ENCODE measurements around the gene LONP2.
"Not testable (repeated sequence)": the region's sequence is repeated elsewhere in the genome, so short reads cannot be mapped to it uniquely, and the experiment has no call there.

LONP2 gene

DNA sequence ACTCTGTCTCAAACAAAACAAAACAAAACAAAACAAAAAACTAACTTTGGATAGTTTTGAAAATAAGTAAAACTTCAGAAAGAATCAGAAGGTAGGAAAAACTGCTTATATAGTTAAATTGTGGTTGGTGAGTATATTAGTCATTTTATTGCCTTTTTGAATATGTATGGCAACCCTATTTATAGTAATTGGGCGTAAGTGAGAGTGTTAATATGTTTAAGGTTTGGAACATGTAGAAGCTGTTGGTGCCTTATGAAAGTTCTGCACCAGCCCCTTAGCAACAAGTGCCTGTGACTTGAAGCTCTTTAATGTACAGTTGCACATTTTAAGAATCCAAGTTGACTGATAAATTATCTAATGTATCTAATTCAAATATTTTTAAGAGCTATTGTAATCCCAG is 50.6 kb downstream of the LONP2 start:
- DNase-seq, result no peak

DNA sequence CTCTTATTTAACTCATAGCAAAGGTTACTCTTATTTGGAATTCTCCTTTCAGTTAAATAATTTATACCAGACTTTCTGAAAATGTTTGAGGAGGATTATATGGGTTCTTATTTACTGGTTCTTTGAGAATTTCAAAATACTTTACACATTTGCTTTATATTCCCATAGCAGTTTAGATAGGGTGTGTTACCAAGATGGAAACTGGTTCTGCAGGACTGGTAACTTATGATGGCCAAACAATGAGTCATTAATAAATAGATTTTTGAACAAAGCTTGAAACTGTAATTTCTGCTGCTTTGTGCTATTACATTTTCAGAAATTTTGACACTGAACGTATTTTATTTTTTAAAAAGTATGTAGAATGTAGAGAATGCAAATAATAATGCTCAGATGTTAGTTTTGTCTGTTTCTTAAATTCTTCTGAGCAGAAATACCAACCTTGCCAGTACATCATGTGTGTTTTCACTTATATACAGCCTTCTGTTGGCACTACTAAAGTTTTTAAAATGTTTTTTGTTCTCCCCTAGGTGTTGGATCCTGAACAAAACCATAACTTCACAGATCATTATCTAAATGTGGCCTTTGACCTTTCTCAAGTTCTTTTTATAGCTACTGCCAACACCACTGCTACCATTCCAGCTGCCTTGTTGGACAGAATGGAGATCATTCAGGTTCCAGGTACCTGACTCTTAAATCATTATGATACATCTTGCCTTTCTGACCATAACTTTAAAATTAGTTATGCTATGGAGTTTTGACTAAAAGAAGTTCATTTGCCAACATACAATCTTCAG is 51.6 kb downstream of the LONP2 start:
- no peak for DNase-seq

DNA sequence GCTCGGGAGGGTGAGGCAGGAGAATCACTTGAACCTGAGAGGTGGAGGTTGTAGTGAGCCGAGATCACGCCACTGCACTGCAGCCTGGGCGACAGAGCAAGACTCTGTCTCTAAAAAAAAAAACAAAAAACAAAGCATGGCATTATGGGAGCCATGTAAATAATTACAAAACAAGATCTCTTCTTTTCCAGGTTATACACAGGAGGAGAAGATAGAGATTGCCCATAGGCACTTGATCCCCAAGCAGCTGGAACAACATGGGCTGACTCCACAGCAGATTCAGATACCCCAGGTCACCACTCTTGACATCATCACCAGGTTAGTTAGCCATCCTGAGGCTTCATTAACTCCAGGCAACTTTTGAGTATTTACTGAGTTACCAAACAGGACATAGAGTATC is 55.4 kb downstream of the LONP2 start:
- DNase-seq, result no peak

DNA sequence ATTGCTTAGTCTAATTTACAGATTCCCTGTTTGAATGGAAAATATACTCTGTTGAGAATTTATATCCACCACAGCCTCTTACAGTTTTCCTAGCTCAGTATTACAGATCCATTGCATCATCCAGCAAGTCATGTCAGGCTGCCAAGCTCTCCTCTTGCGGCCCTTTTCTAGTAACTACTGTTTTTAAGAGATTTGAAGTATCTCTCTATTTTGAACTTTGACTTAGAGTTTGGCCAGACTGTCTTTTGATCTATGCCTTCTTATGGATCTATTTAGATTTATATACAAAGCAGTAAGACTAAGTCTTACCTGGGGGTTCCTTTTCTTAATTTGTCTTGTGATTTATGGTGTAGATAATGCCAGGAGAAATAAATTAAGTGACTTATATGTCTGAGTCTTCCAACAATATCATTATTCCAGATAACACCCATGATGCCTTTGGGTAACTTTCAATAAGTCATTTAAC is 56.3 kb downstream of the LONP2 start:
- DNase-seq, result no peak

DNA sequence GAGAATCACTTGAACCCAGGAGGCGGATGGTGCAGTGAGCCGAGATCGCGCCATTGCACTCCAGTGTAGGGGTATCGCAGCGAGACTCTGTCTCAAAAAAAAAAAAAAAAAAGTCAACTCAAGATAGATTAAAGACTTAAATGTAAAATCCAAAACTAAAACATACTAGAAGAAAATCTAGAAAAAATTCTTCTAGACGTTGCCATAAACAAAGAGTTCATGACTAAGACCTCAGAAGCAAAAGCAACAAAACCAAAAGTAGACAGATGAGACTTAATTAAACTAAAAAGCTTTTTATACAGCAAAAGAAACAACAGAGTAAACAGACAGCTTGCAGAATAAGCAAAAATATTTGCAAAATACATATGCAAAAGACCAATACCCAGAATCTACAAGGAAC is 64.4 kb downstream of the LONP2 start:
- DNase-seq, result no peak

DNA sequence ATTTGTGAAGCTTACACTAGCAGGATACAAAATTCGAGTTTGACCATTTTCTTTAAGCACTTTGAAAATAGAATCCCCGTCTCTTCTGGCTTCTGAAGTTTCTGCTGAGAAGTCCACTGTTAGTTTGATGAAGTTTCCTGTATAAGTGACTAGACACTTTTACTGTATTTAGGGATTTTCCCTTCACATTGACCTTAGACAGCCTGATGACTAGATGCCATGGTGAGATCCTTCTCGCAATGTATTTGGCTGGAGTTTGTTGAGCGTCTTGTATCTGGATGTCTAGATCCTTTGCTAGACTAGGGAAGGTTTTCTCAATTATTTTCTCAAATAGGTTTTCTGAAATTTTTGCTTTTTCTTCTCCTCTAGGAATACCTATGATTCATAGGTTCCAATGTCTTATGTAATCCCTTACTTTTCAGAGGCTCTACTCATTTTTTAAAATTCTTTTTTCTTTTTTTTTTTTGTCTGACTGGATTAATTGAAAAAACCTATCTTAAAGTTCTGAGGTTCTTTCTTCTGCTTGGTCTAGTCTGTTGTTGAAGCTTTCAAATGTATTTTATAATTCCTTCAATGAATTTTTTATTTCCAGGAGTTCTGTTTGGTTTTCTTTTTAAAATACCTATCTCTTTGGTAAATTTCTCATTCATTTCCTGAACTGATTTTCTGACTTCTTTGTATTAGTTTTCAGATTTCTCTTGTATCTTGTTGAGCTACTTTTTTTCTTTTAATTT is 67.0 kb downstream of the LONP2 start:
- DNase-seq, result no peak

DNA sequence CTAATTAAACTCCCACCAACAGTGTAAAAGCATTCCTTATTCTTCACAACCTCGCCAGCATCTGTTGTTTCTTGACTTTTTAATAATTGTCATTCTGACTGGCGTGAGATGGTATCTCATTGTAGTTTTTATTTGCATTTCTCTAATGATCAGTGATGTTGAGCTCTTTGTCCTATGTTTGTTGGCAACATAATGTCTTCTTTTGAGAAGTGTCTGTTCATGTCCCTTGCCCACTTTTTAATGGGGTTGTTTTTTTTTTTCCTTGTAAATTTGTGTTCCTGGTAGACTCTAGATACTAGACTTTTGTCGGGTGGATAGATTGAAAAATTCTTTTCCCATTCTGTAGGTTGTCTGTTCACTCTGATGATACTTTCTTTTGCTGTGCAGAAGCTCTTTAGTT is 69.8 kb downstream of the LONP2 start:
- DNase-seq, result not testable (repeated sequence)

DNA sequence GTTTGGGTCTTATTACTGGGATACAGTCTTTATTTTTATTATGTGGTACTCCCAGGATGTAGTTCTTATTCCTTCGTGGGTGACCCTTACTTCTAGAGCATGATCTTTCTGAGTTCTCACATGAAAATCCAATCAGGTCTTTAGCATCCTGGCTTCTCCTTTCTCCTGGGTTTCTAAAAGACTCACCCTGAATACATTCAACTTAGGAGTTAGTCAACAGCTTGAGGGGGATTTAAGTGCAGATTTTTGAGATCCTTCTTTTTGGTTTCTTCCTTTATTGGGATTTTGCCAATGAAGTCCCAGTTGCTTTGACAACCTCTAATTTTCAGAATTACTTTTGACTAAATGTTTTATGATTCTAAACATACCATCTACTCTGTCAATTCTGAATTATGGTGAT is 72.9 kb downstream of the LONP2 start:
- no peak for DNase-seq

DNA sequence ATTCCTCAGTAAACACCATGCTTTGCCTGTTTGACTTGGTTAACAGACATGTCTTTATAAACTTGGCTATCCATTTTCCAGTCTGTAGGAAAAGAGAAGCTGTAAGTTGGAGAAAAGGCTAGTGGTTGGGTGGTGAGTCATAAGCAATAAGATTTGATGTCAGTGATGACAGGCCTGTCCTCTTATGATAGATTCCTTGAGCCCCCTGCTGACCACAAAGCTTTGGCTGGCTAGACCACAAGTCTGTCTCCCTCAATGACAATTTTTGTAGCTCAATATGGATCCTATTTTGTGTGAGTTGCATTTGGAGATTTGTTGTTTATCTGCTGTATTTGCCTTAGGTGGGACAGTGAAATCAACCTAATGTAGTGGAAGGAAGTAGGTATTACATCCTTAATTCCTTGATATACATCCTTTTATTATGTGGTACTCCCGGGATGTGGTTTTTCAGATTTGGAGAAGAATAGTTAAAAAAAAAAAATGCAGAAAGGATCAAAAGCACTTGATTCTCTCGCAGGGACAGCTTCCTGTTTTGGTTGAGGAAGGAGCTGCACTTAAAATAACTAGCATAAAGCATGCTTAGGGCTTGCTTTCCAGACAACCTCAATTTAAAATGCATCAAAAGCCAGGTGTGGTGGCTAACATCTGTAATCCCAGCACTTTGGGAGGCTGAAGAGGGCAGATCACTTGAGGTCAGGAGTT is 73.7 kb downstream of the LONP2 start:
- no peak for DNase-seq

DNA sequence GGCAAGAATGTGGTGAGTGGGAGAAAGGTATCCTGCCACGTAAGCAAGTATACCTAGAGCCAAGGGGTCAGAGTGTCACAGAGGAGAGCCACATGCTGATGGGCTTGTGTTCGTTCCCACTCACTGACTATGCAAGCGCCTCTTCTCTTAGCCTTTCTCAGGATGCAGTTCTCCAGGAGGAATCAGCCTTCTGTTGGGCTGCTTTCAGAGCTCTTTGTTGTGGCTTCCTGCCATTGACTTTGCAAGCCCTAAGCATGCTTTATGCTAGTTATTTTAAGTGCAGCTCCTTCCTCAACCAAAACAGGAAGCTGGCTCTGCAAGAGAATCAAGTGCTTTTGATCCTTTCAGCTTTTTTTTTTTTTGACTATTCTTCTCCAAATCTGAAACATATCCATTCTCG is 74.5 kb downstream of the LONP2 start:
- DNase-seq, result peak; percentile 14

DNA sequence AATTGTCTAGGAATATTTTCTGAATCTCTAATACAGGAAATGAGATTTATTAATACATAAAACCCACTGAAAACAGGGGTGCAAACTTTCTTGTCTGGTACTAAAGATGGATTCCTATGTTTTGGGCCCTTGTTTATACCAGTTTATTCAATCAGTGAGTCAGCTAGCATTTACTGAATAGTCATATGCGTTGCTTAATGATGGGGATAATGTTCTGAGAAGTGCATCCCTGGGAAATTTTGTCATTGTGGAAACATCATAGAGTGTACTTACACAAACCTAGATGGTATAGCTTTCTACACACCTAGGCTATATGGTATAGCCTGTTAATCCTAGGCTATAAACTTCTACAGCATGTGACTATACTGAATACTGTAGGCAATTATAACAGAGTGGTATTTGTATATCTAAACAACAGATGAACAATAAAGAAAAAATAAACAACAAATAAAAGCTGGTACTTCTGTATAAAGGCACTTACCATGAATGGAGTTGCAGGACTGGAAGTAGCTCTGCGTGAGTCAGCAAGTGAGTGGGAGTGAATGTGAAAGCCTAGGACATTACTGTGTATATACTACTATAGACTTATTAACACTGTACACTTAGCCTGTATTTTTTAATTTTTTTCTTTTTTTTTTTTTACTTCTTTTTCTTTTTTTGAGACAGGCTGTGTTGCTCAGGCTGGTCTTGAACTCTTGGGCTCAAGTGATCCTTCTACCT is 77.4 kb downstream of the LONP2 start:
- DNase-seq, result no peak

DNA sequence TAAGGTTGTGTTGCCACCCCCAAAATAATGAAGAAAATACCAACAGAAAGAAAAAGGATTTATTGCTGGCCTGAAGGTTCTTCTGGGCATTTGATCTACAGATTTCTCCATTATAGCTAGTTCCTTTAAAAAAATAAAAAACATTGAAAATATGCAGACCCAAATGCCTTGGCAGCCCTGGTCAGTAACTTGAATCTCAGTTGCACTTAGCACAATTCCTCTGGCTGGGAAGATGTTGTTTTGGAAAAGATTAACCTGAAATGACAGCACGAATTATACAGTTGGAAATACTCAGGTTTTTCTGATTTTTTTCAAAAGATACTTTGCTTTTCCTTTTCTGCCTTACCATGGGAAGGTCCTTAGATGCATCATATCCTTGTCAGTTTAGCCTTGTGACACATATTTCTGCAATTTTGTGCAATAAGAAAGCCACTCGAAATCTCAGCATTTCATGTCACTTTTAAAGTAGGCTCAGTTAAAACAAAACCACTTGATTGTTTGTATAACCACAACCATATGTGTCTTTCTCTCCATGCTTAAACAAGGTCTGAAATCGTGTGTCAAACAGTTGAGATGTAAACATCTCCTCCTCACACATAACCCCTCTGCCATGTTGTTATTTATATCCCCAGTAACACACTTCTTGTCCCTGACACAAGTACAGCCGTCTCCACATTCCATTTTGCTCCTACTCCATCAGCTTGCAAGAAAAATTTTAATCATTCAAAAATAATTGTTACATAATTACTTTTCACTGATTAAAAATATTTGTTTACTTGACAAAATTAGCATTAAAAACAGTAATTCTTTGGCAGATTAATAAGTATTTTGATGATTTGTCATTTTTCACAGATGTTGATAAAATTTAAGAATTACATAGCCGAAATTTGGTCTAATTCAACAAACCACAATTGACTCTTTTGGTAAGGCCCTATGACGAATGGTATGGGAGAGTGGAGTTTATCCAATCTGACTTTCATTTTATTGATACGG is 80.0 kb downstream of the LONP2 start:
- no peak for DNase-seq

DNA sequence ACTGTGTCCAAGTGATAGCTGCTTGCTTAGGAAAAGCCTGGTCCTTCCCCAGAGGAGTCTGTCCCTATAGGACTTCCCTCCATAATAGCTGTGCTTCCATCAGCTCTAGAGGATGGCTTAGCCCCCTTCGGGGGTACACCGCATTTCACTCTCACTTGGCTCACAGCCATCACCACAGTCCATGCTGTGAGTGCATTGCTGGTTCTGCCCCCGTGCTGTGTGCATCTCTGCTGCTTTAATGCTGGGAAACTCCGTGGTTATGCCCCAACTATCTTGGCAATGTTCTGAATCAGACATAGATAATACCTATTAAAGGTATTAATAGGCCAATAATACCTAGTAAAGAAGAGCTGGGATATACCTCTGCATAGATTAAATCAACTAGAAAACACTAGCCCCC is 82.8 kb downstream of the LONP2 start:
- no peak for DNase-seq

DNA sequence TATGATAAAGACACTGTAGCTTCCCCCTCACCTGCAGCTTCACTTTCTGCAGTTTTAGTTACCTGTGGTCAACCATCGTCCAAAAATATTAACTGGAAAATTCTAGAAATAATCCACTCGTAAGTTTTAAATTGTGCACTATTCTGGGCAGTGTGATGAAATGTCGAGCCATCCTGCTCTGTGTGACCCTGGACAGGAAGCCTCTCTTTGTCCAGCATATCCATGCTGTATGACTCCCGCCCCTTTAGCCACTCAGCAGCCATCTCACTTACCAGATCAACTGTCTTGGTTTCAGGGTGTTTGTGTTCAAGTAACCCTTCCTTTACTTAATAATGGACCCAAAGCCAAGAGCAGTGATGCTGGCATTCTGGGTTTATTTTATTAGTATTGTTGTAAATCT is 85.0 kb downstream of the LONP2 start:
- DNase-seq, result no peak

DNA sequence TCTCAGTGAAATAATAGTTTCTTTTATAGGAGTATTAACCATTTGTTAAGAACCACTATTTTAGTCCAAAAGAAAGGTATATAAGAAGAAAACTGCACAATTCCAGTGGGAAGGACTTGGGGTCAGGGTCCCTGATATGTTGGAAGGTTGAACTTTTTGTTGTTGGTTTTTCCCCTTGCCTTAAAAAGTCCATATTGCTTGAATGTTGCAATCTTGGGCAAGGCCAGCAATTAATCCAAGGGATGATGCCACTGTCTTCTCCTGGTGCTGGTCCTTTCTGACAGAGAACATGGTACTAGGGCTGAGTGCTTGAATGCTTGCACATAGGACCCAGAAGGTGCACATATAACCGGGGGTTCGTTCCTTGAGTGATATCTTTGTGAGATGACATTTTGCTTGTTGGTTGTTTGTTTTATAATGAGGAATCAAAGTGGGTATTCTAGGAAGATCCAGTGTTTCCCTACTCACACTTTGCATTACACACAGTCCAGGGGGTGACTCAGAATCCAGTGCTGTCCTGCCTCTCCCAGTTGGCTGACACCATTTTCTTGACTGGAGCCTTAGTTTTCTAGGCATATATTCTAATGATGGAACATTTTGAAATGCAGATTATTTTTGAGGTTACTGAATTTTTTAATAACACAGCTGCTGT is 86.2 kb downstream of the LONP2 start:
- no peak for DNase-seq

DNA sequence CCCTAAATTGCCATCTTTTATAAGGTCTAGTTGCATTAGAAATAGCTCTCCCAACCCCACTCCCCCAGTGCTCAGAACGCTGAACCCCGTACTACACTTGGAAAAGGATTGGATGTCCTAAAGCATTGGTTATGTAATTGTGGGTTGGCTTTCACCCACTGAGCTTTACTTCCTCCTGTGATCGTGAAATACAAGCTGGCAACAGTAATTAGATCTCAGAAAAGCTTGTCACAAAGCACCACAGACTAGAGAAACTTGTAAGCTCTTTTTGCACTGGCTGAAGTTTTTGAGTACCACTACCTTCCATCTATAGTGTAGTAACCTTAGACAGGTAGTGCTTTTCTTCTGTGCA is 86.7 kb downstream of the LONP2 start:
- no peak for DNase-seq

DNA sequence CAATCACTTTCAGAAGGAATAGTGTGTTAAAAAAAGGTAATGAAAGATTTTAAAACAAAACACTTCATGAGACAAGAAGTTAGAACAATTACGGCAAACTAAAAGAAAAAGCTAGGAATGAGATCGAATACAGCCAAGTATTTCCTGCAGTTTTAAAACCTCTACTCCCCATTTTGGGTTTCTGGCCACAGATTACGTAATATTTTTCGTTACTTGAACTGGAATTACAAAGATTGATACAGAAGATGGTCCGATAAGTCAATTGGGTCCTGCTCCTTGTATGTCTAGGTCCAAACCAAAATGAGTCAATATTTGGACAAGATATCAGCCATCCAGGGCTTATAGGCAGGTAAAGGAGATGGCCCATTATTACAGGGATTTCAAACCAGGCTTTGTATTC is 88.9 kb downstream of the LONP2 start:
- no peak for DNase-seq

DNA sequence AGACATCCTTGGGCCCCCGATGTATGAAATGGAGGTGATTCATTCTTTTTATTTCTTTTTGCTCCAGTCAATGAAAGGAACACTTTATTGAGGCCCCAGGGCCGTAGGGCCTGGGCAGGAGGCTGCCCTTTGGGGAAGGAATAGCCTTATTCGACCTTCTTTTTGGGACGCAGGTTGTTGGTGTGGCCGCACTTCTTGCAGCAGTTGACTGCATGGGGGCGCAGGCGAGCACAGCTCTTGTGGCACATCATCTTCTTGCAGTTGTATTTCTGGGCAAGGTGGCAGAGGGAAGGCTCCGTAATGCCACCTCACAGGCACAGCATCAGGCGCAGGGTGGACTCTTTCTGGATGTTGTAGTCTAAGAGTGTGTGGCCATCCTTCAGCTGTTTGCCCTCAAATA is 90.2 kb downstream of the LONP2 start:
- no peak for DNase-seq

DNA sequence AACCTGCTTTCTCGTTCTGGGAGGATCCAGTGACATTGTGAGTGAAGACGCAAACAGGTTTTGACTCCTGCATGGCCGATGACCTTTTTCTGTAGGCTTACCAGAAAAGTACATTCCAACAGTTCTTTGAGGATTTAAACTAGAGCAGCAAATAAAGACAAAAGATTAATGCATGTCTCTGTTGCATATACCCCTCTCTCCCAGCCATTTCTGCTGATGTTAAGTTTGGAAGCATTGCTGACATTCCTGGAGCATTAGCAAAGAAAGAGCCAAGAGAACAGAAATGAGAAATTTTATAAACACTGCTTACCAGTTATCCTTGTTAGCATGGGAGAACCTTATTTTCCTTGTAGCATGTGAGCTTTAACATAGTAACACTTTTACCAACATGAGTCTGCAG is 91.9 kb downstream of the LONP2 start:
- no peak for DNase-seq

DNA sequence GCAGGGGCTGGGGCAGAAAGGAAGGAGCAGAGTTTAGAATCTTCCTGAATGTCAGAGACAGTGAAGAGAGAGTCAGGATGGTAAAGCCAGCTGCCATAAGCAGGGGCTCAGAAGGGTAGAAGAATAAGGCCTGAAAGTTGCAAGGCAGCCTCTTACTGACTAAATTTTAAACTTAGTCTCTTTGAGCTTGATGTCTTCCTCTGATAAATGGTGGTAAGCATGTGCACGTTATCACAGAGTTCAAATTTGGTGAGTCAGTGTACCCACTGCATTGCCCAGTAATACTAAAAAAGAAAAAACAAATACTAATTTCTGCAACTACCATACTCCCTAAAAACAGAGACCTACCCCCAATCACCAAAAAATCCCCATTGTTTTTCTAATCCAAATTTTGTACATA is 96.0 kb downstream of the LONP2 start:
- no peak for DNase-seq

DNA sequence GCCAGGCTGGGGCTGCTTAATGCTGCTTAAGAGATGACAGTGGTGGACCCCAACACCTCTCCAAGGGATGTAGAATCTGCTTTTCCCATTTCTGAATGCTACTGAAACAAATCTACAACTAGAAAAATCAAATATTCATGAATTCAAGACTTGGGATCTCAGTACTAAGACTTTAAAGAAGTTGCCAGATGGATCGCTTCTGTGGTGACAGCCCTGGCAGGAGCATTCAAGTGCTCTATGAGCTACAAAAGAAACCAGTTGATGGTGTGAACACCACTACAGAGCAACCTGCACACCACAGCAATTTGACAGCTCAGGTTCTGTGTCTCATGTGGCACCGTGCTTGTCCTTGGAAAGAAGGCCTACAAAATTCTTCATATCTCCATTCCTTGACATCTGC is 98.5 kb downstream of the LONP2 start:
- DNase-seq, result no peak

Measured in RPMI8226 (cell line).